Loucy (cell line): Measurements from ENCODE around the gene LSP1.

Experiments used
- EZH2phosphoT487 ChIP-seq: fragments of 200-600 bp; IDR thresholded peaks from 2 replicates; pipeline ENCODE4 v1.6.1; 2018; ENCODE audit warnings: antibody characterized with exemption, mild to moderate bottlenecking, moderate library complexity, borderline replicate concordance
- TF ChIP-seq, protein P1 (sequence below): fragments of 200-600 bp; sonication (generic); conservative IDR thresholded peaks from 2 replicates; pipeline ENCODE4 v1.5.1; 2014; ENCODE audit warnings: mild to moderate bottlenecking, antibody characterized with exemption, low read length

DNA sequence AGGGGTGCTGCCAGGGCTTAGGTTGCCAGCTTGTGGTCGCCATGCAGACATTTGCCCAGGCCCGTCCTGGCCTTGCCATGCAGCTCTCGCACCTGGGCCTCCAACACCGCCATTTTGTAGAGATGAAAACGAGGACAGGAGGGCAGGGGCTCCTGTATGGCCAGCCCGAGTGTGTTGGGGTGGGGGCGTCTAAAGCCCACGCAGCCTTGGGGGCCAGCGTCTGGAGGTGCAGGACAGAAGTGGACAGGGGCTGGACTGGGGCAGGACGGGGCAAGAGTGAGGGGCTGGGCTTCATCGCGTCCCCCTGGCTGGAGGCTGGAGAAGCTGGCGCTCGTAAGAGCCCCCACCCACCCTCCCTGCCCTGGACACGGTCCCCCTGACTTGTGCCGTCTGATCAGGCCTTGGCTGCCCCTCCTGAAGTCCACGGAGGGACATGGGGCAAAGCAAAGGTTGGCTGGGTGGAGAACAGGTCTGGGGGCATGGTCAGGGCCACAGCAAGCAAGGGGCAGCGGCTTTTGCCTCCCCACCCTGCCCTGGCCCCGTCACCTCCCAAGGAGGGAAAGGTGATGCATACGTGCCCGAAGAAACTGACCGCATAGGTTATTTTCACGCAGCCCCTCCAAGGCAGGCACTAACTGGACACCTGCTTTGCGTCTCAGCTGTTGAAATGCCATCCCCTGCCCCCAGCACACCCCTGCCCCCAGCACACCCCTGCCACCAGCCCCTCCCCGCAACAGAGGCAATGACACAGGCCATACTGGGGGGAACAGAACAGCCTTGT is 67.4 kb downstream of the LSP1 start:
- TF ChIP-seq, protein P1, sequence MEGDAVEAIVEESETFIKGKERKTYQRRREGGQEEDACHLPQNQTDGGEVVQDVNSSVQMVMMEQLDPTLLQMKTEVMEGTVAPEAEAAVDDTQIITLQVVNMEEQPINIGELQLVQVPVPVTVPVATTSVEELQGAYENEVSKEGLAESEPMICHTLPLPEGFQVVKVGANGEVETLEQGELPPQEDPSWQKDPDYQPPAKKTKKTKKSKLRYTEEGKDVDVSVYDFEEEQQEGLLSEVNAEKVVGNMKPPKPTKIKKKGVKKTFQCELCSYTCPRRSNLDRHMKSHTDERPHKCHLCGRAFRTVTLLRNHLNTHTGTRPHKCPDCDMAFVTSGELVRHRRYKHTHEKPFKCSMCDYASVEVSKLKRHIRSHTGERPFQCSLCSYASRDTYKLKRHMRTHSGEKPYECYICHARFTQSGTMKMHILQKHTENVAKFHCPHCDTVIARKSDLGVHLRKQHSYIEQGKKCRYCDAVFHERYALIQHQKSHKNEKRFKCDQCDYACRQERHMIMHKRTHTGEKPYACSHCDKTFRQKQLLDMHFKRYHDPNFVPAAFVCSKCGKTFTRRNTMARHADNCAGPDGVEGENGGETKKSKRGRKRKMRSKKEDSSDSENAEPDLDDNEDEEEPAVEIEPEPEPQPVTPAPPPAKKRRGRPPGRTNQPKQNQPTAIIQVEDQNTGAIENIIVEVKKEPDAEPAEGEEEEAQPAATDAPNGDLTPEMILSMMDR: no peak
- no peak for TF ChIP-seq EZH2phosphoT487
